AG04450 (cell line): ENCODE results near the gene CARMIL1. TPM values are rescaled to one million over a fixed set of nuclear protein-coding genes. Genes with fewer than 3 reads are reported as not detected.

Experiments used
- CTCF ChIA-PET: fragments of 300-600, 350-600 bp; formaldehyde crosslinking; extraction: SDS; loops from one replicate; lab custom pipeline; 2022; ENCODE audit warnings: antibody characterized with exemption, inconsistent platforms; lab: Charles Lee
- POLR2A ChIA-PET: fragments of 350-600 bp; formaldehyde crosslinking; extraction: SDS; loops from one replicate; lab custom pipeline; 2021; ENCODE audit warnings: antibody characterized with exemption, inconsistent platforms; lab: Yijun Ruan, JAX
- DNase-seq: peaks from one replicate; pipeline ENCODE4 v3.0.0-alpha.2; 2011; ENCODE audit warnings: low read depth, low spot score
- H3K27ac ChIP-seq: one replicate; pipeline ENCODE4 v1.5.1; 2012; ENCODE audit warnings: low read depth, low read length, control low read depth
- H3K27me3 ChIP-seq: one replicate; pipeline ENCODE4 v1.6.0; 2012; ENCODE audit warnings: low read length; ENCODE audit not compliant: control insufficient read depth, insufficient read depth
- H3K4me3 ChIP-seq: 2 replicates; pipeline ENCODE4 v1.5.1; 2011; ENCODE audit warnings: mild to moderate bottlenecking, low read depth, low read length, control low read depth
- H3K9me3 ChIP-seq: 2 replicates; pipeline ENCODE4 v1.5.1; 2012; ENCODE audit warnings: low read length; ENCODE audit not compliant: control insufficient read depth, insufficient read depth
- polyA plus RNA-seq: library from polyadenylated mRNA; depleted of rRNA; stranded (reverse); fragments of >200 nt; gene quantifications from 2 replicates; pipeline ENCODE4 v1.2.3, GENCODE V29; 2011
- TF ChIP-seq, protein P1 (sequence below): IDR thresholded peaks from 2 replicates; pipeline ENCODE4 v1.5.1; 2011; ENCODE audit warnings: low read depth, low read length, control low read depth, inconsistent platforms

The CARMIL1 gene
- polyA plus RNA-seq, 1 experiment = 0.55 TPM

DNA sequence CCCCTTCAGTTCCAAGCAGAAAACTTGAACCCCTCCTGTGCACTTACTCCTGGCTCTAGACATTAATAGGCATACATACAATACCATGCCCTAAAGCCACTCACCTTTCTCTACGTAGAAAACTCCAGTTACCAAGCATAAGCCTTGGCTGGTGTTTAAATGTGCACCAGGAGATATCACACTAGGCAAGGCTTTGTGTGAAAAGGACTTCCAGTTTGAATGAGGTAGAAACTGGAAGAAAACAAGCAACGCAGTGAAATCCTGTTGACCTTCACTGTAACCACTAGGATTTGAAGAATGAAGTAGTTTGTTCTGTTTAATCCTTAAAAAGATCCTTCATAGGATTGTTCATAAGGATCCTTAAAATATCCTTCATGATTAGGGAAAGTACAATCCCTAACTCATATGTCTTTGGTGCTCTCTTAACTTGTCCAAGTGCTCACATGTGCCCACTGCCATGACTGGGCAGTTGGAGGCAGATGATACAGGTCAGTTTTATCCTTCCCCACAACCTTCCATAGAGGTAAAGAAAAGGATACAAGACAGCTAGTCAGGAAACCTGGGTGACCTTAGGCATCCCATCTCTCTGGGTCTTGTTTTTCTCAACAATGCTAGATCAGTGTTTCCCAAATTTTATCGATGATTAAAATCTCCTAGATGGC, 363.6 kb downstream of the CARMIL1 start:
- Histone ChIP-seq H3K27me3 (no peaks in the 10 kb centered on the region), H3K27ac (no peak overlapping the region), H3K4me3 (no peak overlapping the region), H3K9me3 (no peaks in the 10 kb centered on the region)
- DNase-seq = no peak
- POLR2A ChIA-PET = no interaction called here
- TF ChIP-seq, protein P1, sequence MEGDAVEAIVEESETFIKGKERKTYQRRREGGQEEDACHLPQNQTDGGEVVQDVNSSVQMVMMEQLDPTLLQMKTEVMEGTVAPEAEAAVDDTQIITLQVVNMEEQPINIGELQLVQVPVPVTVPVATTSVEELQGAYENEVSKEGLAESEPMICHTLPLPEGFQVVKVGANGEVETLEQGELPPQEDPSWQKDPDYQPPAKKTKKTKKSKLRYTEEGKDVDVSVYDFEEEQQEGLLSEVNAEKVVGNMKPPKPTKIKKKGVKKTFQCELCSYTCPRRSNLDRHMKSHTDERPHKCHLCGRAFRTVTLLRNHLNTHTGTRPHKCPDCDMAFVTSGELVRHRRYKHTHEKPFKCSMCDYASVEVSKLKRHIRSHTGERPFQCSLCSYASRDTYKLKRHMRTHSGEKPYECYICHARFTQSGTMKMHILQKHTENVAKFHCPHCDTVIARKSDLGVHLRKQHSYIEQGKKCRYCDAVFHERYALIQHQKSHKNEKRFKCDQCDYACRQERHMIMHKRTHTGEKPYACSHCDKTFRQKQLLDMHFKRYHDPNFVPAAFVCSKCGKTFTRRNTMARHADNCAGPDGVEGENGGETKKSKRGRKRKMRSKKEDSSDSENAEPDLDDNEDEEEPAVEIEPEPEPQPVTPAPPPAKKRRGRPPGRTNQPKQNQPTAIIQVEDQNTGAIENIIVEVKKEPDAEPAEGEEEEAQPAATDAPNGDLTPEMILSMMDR = no peak
- CTCF ChIA-PET = no interaction called here

DNA sequence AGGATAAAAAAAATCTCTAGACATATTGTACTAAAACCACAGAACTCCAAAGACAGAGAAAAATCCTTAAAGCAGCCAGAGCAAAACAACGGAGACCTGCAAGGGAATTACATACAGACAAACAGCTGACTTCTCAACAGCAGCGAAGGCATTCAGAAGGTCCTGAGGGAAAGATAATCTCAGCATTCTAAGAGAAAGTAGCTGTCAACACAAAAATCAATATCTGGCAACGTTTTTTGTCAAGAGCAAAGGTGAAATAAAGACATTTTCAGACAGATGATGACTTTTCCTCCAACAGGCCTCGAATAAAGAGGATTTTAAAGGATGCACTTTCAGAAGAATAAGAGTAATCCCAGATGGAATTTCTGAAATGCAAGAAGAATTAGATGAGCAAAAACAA, 366.7 kb downstream of the CARMIL1 start:
- ChIA-PET POLR2A (no interaction called here), CTCF (no interaction called here)
- TF ChIP-seq, protein P1 = no peak
- H3K27ac ChIP-seq = no peak overlapping the region
- no peak for DNase-seq
- H3K9me3 ChIP-seq = no peaks in the 10 kb centered on the region
- no peaks in the 10 kb centered on the region for H3K27me3 ChIP-seq
- H3K4me3 ChIP-seq = no peak overlapping the region

DNA sequence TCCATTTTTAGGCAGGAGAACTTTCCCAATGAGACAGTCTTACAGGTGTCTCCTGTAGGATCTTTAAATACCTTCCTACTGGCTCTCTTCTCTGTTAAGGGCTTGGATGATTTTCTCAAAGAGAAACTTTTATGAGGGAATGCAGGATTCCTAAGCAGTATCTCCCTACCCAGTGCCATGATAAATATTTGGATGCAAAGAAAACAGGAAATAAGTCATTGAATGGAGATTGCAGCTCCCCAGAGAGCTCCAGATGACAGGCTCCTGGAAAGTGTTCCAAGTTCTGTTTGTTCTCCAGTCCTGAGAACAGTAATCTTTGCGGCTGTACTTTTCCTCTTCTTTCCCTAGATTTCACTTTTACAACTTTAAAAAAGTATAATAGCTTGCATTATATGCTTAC, 370.4 kb downstream of the CARMIL1 start:
- DNase-seq = no peak
- Histone ChIP-seq H3K27me3 (no peaks in the 10 kb centered on the region), H3K9me3 (no peaks in the 10 kb centered on the region; the same call in 1 of the 2 replicates), H3K4me3 (no peak overlapping the region), H3K27ac (no peak overlapping the region)
- ChIA-PET CTCF (no interaction called here), POLR2A (no interaction called here)
- TF ChIP-seq, protein P1 = no peak

DNA sequence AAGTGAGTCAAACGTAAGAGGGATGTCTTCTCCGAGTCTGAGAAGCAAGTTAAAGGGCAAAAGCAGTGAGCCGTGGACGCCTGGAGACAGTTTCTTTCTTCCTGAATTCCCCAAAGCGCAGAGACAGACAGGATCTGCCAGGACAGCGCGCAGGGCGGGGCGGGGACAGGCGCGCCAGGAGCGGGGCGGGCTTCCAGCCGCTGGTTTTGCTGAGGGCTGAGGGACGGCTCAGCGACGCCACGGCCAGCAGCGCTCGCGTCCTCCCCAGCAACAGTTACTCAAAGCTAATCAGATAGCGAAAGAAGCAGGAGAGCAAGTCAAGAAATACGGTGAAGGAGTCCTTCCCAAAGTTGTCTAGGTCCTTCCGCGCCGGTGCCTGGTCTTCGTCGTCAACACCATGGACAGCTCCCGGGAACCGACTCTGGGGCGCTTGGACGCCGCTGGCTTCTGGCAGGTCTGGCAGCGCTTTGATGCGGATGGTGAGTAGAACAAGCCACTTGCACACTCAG, 372.9 kb downstream of the CARMIL1 start, which contains the start of gene SCGN:
TSS of gene SCGN (plus strand) at position 209 of the 509 bp plus-strand sequence. CDS start at position 398, 189 bp downstream.
- DNase-seq = no peak
- POLR2A ChIA-PET = no interaction called here
- Histone ChIP-seq H3K27me3 (no peaks in the 10 kb centered on the region), H3K4me3 (no peak within 1 kb of the TSS), H3K9me3 (no peaks in the 10 kb centered on the region; the same call in 1 of the 2 replicates), H3K27ac (no peak within 1 kb of the TSS)
- CTCF ChIA-PET = interaction anchor here (1.1 to 1.9 kb wide), 2 partner anchors 51 to 429 kb away, joined by 3 to 4 read pairs; no protein-coding TSS in a partner anchor
- TF ChIP-seq, protein P1 = no peak

DNA sequence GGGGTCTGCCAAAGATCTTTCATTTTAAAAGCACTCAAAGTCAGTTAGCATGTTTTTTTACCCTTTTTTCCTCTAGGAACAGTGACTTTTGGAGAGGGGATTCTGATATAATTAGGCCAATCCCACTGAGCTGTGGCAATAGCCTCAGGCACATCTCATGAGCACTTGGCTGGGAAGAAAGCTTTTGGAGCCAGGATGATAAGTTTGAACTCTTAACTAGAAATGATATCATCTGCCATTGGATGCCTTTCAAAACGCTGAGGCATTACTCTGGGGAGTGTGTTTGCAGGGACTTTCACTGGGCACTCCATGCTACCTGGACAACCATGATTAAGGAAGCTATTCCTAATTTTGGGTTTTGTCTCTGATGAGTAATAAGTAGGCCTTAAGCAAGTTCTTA, 376.5 kb downstream of the CARMIL1 start:
- POLR2A ChIA-PET = no interaction called here
- Histone ChIP-seq H3K4me3 (no peak overlapping the region), H3K27me3 (no peaks in the 10 kb centered on the region), H3K27ac (no peak overlapping the region), H3K9me3 (no peaks in the 10 kb centered on the region; the same call in 1 of the 2 replicates)
- TF ChIP-seq, protein P1 = no peak
- no peak for DNase-seq
- CTCF ChIA-PET = no interaction called here
